GM12878 (cell line): ENCODE data around the gene CAMP. TPM values are rescaled to one million over a fixed set of nuclear protein-coding genes. Genes with fewer than 3 reads are reported as not detected.

Experiments used
- ATAC-seq: fragments of 200-7000 bp; cut with Tn5 transposase; 3 replicates; pipeline ENCODE4 v1.9.1; 2020; ENCODE audit warnings: mild to moderate bottlenecking, moderate library complexity
- BruUV-seq: library from RNA; stranded (reverse); fragments of 400-500 nt; replicated peaks from 2 replicates; lab custom pipeline; 2021; lab: Mats Ljungman, UMichigan
- CTCF ChIA-PET: fragments of 300-600 bp; sonication (Branson Sonifier 250); formaldehyde crosslinking; extraction: SDS; loops from one replicate; lab custom pipeline; 2021; ENCODE audit warnings: inconsistent platforms; lab: Yijun Ruan, JAX
- POLR2A ChIA-PET: fragments of 350-600 bp; formaldehyde crosslinking; extraction: SDS; loops from one replicate; lab custom pipeline; 2021; ENCODE audit warnings: inconsistent platforms; lab: Charles Lee
- RAD21 ChIA-PET: fragments of 300-600 bp; sonication (Branson Sonifier 250); formaldehyde crosslinking; loops from one replicate; lab custom pipeline; 2023; ENCODE audit warnings: antibody characterized with exemption; ENCODE audit not compliant: unreplicated experiment; lab: Charles Lee
- SMC1A ChIA-PET: fragments of 300-600 bp; sonication (Branson Sonifier 250); formaldehyde crosslinking; loops from one replicate; lab custom pipeline; 2023; ENCODE audit not compliant: unreplicated experiment, uncharacterized antibody; lab: Charles Lee
- DNase-seq: peaks from one replicate; pipeline ENCODE4 v3.0.0-alpha.2; 2011; ENCODE audit warnings: low read depth, low spot score
- FAIRE-seq: peaks from 3 replicates; lab custom pipeline; 2011; peaks lifted over from hg19 to GRCh38; lab: Jason Lieb, UNC
- H2AFZ ChIP-seq: 2 replicates; pipeline ENCODE4 v1.6.0; 2011; ENCODE audit warnings: low read depth, low read length, control low read depth; ENCODE audit not compliant: control insufficient read depth
- H3K27ac ChIP-seq: 2 replicates; pipeline ENCODE4 v1.5.1; 2011; ENCODE audit warnings: control low read depth; ENCODE audit not compliant: control insufficient read depth, insufficient read depth
- H3K27me3 ChIP-seq, 2 experiments: replicated peaks in 1 of 2; 2 replicates each; pipeline versions ENCODE4 v1.6.0 to v1.6.1; 2011; ENCODE audit warnings: low read length in 1 of 2; ENCODE audit not compliant: control insufficient read depth in 2 of 2, insufficient read depth in 2 of 2
- H3K36me3 ChIP-seq, 2 experiments: 2 replicates each; pipeline ENCODE4 v1.5.1; 2011; ENCODE audit warnings: low read length in 1 of 2; ENCODE audit not compliant: control insufficient read depth in 2 of 2, insufficient read depth in 2 of 2
- H3K4me1 ChIP-seq: 2 replicates; pipeline ENCODE4 v1.6.1; 2011; ENCODE audit warnings: mild to moderate bottlenecking, low read length, moderate library complexity, mixed read lengths; ENCODE audit not compliant: control insufficient read depth, insufficient read depth
- H3K4me2 ChIP-seq: 2 replicates; pipeline ENCODE4 v1.6.0; 2011; ENCODE audit warnings: control low read depth; ENCODE audit not compliant: control insufficient read depth, insufficient read depth
- H3K4me3 ChIP-seq: fragments of 200-600 bp; sonication (generic); 2 replicates; pipeline ENCODE4 v1.5.1; 2016
- H3K79me2 ChIP-seq: 2 replicates; pipeline ENCODE4 v1.6.0; 2011; ENCODE audit warnings: low read length; ENCODE audit not compliant: control insufficient read depth, insufficient read depth
- H3K9ac ChIP-seq: 2 replicates; pipeline ENCODE4 v1.8.0; 2011; ENCODE audit warnings: low read length, control low read depth, mixed read lengths; ENCODE audit not compliant: control insufficient read depth, insufficient read depth
- H3K9me3 ChIP-seq: replicated peaks from 3 replicates; pipeline ENCODE4 v1.5.1; 2011; ENCODE audit warnings: mild to moderate bottlenecking, low read length; ENCODE audit not compliant: control insufficient read depth, insufficient read depth
- H4K20me1 ChIP-seq: 2 replicates; pipeline ENCODE4 v1.6.0; 2011; ENCODE audit not compliant: control insufficient read depth, insufficient read depth
- MXI1 ChIP-seq: fragments of 150-350 bp; IDR thresholded peaks from 2 replicates; pipeline ENCODE4 v1.6.1; 2011; ENCODE audit warnings: low read depth, mild to moderate bottlenecking, inconsistent platforms, low read length, improper control_type of control experiment
- MYC ChIP-seq: IDR thresholded peaks from 2 replicates; pipeline ENCODE4 v1.6.1; 2011; ENCODE audit warnings: mild to moderate bottlenecking, low read length, moderate library complexity, inconsistent platforms; ENCODE audit not compliant: insufficient read depth, insufficient replicate concordance, insufficient read length, severe bottlenecking
- RAD21 ChIP-seq: IDR thresholded peaks from 2 replicates; pipeline ENCODE4 v1.6.1; 2011; ENCODE audit warnings: mild to moderate bottlenecking, low read depth, low read length, moderate library complexity; ENCODE audit not compliant: insufficient read depth
- RUNX3 ChIP-seq: IDR thresholded peaks from 2 replicates; pipeline ENCODE4 v1.6.1; 2012; ENCODE audit warnings: low read length, inconsistent platforms
- SMC3 ChIP-seq: IDR thresholded peaks from 2 replicates; pipeline ENCODE4 v1.6.1; 2011; ENCODE audit warnings: low read length, improper control_type of control experiment, borderline replicate concordance
- WGBS: methylation state at CpG from one replicate; pipeline ENCODE4 v1.1.6; 2016; ENCODE audit warnings: low lambda C conversion rate; ENCODE audit not compliant: insufficient replicate concordance, insufficient coverage; ENCODE audit errors: missing lambda C conversion rate; 5-methylcytosine and 5-hydroxymethylcytosine counted together
- in situ Hi-C: fragments of 300-500 bp; cut with MboI; formaldehyde crosslinking; loops from 9 replicates; pipeline ENCODE4 v1.14.3; 2018; ENCODE audit warnings: mixed read lengths
- intact Hi-C: fragments of 100-400 bp; cut with micrococcal nuclease; formaldehyde crosslinking; loops from one replicate; pipeline ENCODE4 v1.14.2; 2022; ENCODE audit not compliant: unreplicated experiment
- polyA plus RNA-seq, 11 experiments: library from polyadenylated mRNA; depleted of rRNA in 4 of 11; unstranded in 6 of 11; stranded (reverse) in 5 of 11; fragments of >200 nt; fragmentation: Nextera tagmentation in 4 of 11; fragmentation: Illumina TruSeq in 1 of 11; extraction: Ambion mirVana in 4 of 11; extraction: Trizol in 1 of 11; gene quantifications; 1 replicate in 1 of 11; 2 replicates in 10 of 11; pipeline versions ENCODE4 v1.2.1 to v1.2.3, GENCODE V29; 2011 to 2016; ENCODE audit warnings: inconsistent platforms in 2 of 11, missing spikeins in 2 of 11, low read depth in 1 of 11
- total RNA-seq, 4 experiments: library from RNA; depleted of rRNA in 3 of 4; stranded (reverse); fragments of >200 nt in 3 of 4; fragmentation: Illumina TruSeq in 1 of 4; extraction: Trizol in 1 of 4; gene quantifications; 2 replicates each; pipeline versions ENCODE4 v1.2.1 to v1.2.3, GENCODE V29; 2013 to 2021
- TF ChIP-seq, protein P1 (sequence below): fragments of 150-350 bp; IDR thresholded peaks from 2 replicates; pipeline ENCODE4 v1.6.1; 2014; ENCODE audit warnings: mild to moderate bottlenecking, low read depth, low read length
- TF ChIP-seq, protein P2 (sequence below), 3 experiments: IDR thresholded peaks in 2 of 3; conservative IDR thresholded peaks in 1 of 3; 2 replicates each; pipeline ENCODE4 v1.5.1; 2011; ENCODE audit warnings: low read depth in 3 of 3, low read length in 3 of 3, mild to moderate bottlenecking in 3 of 3, control low read depth in 2 of 3, moderate library complexity in 2 of 3, inconsistent platforms in 1 of 3, mixed read lengths in 1 of 3; ENCODE audit not compliant: control insufficient read depth in 2 of 3, insufficient read depth in 1 of 3; ENCODE audit errors: extremely low read depth in 1 of 3

CAMP gene
- total and polyA plus RNA-seq, 10 of the 15 experiments (the other 5 are each of a cell fraction or from before 2014, with no cell fraction given), result 0.76 to 34.3 (median 7.6) TPM

DNA sequence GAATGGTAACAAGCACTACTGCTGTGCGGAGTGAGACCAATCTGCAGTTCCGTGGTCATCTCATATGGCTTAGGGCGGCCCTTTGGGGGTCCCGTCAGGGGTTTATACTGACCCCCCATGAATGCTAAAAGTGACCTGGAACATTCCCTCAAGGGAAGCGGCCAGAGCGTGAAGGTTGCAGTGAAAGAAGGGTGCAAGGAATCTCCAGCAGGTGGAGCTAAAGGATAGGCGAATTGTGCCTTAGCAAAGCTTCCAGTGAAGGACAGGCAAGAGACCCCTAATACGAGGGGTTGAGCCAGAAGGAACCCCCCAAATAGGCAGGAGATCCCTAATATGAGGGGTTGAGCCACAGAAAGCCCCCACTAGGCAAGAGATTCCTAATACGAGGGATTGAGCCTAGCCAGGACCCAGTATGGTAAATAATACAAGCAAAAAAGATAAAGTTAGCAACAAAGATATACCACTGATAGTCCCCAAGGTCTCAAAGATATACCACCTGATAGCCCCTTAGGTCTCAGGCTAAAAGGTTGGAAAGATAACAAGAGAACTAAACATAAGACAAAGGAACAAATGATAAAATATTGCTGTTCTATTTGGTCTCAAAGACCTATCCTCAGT lies 50.4 kb downstream of the CAMP start:
- ChIA-PET SMC1A (interaction anchor here (0.6 to 6.0 kb wide), 10 partner anchors 10 to 162 kb away, joined by 3 to 65 read pairs (median 4); no protein-coding TSS in a partner anchor), RAD21 (interaction anchor here (0.6 to 8.9 kb wide), 6 partner anchors 26 to 175 kb away, joined by 3 to 73 read pairs (median 3); no protein-coding TSS in a partner anchor), CTCF (interaction anchor here (0.6 to 10.9 kb wide), 16 partner anchors 12 to 530 kb away, joined by 3 to 157 read pairs (median 5); partner anchors contain the start of genes CCDC51 and TMA7), POLR2A (interaction anchor here (1.0 kb wide), 1 partner anchor 162 kb away, joined by 3 read pairs; no protein-coding TSS in a partner anchor)
- Histone ChIP-seq H3K79me2 (no peaks in the 10 kb centered on the region), H2AFZ (no peak overlapping the region), H4K20me1 (no peaks in the 10 kb centered on the region), H3K4me2 (no peak overlapping the region), H3K36me3 (peaks cover 11 to 15% of the 10 kb centered on the region in 2 experiments; a peak in 3 of 4 replicates), H3K27ac (no peak overlapping the region), H3K27me3 (no peaks in the 10 kb centered on the region), H3K4me1 (no peaks in the 10 kb centered on the region), H3K9ac (no peak overlapping the region), H3K9me3 (no peaks in the 10 kb centered on the region; the same call in 2 of the 3 replicates), H3K4me3 (no peak overlapping the region)
- 0 out of 2 replicates have a peak, but pooled peaks have one; percentile 14 for TF ChIP-seq RUNX3
- TF ChIP-seq SMC3, result peak; percentile 64; the same call in 1 of the 2 replicates
- TF ChIP-seq, protein P1, sequence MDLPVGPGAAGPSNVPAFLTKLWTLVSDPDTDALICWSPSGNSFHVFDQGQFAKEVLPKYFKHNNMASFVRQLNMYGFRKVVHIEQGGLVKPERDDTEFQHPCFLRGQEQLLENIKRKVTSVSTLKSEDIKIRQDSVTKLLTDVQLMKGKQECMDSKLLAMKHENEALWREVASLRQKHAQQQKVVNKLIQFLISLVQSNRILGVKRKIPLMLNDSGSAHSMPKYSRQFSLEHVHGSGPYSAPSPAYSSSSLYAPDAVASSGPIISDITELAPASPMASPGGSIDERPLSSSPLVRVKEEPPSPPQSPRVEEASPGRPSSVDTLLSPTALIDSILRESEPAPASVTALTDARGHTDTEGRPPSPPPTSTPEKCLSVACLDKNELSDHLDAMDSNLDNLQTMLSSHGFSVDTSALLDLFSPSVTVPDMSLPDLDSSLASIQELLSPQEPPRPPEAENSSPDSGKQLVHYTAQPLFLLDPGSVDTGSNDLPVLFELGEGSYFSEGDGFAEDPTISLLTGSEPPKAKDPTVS, result no peak
- no peak for TF ChIP-seq MXI1
- peak; percentile 84 for TF ChIP-seq RAD21
- TF ChIP-seq, protein P2, sequence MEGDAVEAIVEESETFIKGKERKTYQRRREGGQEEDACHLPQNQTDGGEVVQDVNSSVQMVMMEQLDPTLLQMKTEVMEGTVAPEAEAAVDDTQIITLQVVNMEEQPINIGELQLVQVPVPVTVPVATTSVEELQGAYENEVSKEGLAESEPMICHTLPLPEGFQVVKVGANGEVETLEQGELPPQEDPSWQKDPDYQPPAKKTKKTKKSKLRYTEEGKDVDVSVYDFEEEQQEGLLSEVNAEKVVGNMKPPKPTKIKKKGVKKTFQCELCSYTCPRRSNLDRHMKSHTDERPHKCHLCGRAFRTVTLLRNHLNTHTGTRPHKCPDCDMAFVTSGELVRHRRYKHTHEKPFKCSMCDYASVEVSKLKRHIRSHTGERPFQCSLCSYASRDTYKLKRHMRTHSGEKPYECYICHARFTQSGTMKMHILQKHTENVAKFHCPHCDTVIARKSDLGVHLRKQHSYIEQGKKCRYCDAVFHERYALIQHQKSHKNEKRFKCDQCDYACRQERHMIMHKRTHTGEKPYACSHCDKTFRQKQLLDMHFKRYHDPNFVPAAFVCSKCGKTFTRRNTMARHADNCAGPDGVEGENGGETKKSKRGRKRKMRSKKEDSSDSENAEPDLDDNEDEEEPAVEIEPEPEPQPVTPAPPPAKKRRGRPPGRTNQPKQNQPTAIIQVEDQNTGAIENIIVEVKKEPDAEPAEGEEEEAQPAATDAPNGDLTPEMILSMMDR (IDR thresholded peaks at IDR 0.05 in 2 of 3, conservative IDR thresholded peaks at IDR 0.05 in 1 of 3; ENCODE audit: control insufficient read depth in 2 of 3, extremely low read depth in 1 of 3, insufficient read depth in 1 of 3, low read depth in 3 of 3, low read length in 3 of 3), result peak; percentile 73 to 85 (median 76)
- no peak for TF ChIP-seq MYC
- intact Hi-C loops, result loop anchor here (1.0 to 5.0 kb wide), 5 partner anchors 41 to 284 kb away; partner anchors contain the start of gene PFKFB4
- DNase-seq (peak; percentile 30), ATAC-seq (peak; percentile 91), FAIRE-seq (peak; percentile 95)
- WGBS, result 14% methylated on average over 9 of the region's 9 CpGs
- no TSS peak for BruUV-seq
- in situ Hi-C loops, result loop anchor here (5.0 kb wide), 1 partner anchor 164 kb away; no protein-coding TSS in a partner anchor
